ENCODE data around the gene IMMT.

DNA sequence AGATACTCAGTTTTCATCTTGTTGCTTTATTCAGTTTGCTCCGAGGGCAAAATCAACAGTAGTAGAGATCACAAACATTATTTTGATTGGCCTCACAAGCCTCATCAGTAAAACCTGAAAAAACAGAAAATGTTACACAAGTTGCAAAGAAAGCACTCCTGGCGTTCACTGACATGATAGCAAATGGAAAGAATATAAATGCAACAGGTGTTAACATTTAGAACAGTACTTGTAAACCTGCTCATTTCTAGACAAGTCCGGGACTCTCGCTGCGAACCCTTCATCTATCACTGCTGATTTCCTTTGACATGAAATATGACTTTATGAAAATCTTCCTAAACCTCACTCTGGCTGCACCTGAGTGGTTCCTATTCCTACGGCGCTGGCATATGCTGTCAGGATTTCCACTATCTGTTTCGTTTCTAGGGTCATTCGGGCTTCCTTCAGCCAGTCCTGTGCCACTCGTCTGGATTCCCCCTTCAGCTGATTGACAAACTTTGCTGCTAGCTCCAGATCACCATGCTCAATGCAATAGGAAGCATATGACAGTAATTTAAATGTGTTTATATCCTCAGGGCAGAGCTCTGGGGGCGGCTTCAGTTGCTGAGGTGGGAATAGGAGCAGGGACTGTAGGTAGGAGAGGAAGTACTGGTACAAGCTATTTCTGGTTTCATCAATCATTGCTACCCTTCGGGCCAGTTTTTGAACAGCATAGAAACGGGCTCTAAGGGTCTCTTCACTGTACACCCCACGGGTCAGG lies 51.2 kb downstream of the IMMT start:
- TF ChIP-seq, protein P1, sequence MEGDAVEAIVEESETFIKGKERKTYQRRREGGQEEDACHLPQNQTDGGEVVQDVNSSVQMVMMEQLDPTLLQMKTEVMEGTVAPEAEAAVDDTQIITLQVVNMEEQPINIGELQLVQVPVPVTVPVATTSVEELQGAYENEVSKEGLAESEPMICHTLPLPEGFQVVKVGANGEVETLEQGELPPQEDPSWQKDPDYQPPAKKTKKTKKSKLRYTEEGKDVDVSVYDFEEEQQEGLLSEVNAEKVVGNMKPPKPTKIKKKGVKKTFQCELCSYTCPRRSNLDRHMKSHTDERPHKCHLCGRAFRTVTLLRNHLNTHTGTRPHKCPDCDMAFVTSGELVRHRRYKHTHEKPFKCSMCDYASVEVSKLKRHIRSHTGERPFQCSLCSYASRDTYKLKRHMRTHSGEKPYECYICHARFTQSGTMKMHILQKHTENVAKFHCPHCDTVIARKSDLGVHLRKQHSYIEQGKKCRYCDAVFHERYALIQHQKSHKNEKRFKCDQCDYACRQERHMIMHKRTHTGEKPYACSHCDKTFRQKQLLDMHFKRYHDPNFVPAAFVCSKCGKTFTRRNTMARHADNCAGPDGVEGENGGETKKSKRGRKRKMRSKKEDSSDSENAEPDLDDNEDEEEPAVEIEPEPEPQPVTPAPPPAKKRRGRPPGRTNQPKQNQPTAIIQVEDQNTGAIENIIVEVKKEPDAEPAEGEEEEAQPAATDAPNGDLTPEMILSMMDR (conservative IDR thresholded peaks at IDR 0.05; ENCODE audit: low read depth, low read length) = no peak
- TF ChIP-seq EZH2 (IDR thresholded peaks at IDR 0.05; ENCODE audit: borderline replicate concordance, low read depth, low read length, poor library complexity, severe bottlenecking) = no peak

Measured in A673 (cell line).